Measurements from ENCODE around the gene HEMGN. TPM values are rescaled to one million over a fixed set of nuclear protein-coding genes. Genes with fewer than 3 reads are reported as not detected.

Gene HEMGN
- polyA plus RNA-seq, 1 donor from 2014 or later, result not detected

DNA sequence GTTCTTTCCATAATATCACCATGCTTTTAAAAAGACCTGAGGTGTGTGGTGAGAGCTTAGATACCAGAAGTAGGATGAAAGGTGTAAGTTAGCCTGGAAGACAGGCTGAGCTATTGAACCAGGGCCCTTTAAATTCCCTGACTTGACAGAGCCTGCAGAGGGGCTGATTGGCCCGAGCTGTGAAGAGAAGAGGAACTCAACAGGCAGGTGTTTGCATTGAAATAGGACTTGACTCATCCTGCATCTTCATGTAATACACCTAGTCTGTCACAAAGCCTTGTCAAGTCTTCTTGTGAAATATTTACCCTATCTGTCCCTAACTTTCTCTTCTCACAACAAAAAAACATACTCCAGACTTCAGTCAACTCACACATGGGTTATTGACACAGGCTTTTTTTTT, 28.5 kb upstream of the HEMGN start:
- no peak overlapping the region for H3K27ac ChIP-seq (ENCODE audit: low read length)
- H3K9ac ChIP-seq (ENCODE audit: low read length), result no peak overlapping the region
- H3K4me2 ChIP-seq (ENCODE audit: low read length), result no peak overlapping the region
- no peaks in the 10 kb centered on the region for H3K27me3 ChIP-seq (ENCODE audit: insufficient read depth, low read depth, low read length)
- no peaks in the 10 kb centered on the region for H3K9me3 ChIP-seq (ENCODE audit: low read length)
- H3K9me2 ChIP-seq (ENCODE audit: insufficient read depth, low read length), result no peaks in the 10 kb centered on the region
- H2AFZ ChIP-seq (ENCODE audit: low read depth, low read length), result no peak overlapping the region
- no peaks in the 10 kb centered on the region for H4K20me1 ChIP-seq (ENCODE audit: insufficient read depth)
- no peaks in the 10 kb centered on the region for H3K79me2 ChIP-seq (replicated peaks; ENCODE audit: insufficient read depth, low read length)
- TF ChIP-seq, protein P1, sequence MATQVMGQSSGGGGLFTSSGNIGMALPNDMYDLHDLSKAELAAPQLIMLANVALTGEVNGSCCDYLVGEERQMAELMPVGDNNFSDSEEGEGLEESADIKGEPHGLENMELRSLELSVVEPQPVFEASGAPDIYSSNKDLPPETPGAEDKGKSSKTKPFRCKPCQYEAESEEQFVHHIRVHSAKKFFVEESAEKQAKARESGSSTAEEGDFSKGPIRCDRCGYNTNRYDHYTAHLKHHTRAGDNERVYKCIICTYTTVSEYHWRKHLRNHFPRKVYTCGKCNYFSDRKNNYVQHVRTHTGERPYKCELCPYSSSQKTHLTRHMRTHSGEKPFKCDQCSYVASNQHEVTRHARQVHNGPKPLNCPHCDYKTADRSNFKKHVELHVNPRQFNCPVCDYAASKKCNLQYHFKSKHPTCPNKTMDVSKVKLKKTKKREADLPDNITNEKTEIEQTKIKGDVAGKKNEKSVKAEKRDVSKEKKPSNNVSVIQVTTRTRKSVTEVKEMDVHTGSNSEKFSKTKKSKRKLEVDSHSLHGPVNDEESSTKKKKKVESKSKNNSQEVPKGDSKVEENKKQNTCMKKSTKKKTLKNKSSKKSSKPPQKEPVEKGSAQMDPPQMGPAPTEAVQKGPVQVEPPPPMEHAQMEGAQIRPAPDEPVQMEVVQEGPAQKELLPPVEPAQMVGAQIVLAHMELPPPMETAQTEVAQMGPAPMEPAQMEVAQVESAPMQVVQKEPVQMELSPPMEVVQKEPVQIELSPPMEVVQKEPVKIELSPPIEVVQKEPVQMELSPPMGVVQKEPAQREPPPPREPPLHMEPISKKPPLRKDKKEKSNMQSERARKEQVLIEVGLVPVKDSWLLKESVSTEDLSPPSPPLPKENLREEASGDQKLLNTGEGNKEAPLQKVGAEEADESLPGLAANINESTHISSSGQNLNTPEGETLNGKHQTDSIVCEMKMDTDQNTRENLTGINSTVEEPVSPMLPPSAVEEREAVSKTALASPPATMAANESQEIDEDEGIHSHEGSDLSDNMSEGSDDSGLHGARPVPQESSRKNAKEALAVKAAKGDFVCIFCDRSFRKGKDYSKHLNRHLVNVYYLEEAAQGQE (IDR thresholded peaks at IDR 0.05; ENCODE audit: borderline replicate concordance), result no peak
- TF ChIP-seq POLR2AphosphoS5 (IDR thresholded peaks at IDR 0.05) (no peak), MXI1 (conservative IDR thresholded peaks at IDR 0.05; ENCODE audit: poor library complexity, severe bottlenecking) (no peak), RAD21 (conservative IDR thresholded peaks at IDR 0.05) (no peak), TAF1 (IDR thresholded peaks at IDR 0.05; ENCODE audit: low read depth) (no peak), EZH2 (IDR thresholded peaks at IDR 0.05; ENCODE audit: borderline replicate concordance, insufficient read depth, low read length, poor library complexity, severe bottlenecking) (no peak), EP300 (conservative IDR thresholded peaks at IDR 0.05; ENCODE audit: poor library complexity, severe bottlenecking) (no peak)
- TF ChIP-seq, protein P2, sequence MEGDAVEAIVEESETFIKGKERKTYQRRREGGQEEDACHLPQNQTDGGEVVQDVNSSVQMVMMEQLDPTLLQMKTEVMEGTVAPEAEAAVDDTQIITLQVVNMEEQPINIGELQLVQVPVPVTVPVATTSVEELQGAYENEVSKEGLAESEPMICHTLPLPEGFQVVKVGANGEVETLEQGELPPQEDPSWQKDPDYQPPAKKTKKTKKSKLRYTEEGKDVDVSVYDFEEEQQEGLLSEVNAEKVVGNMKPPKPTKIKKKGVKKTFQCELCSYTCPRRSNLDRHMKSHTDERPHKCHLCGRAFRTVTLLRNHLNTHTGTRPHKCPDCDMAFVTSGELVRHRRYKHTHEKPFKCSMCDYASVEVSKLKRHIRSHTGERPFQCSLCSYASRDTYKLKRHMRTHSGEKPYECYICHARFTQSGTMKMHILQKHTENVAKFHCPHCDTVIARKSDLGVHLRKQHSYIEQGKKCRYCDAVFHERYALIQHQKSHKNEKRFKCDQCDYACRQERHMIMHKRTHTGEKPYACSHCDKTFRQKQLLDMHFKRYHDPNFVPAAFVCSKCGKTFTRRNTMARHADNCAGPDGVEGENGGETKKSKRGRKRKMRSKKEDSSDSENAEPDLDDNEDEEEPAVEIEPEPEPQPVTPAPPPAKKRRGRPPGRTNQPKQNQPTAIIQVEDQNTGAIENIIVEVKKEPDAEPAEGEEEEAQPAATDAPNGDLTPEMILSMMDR (IDR thresholded peaks at IDR 0.05; ENCODE audit: poor library complexity, severe bottlenecking), result no peak
- H3K4me3 ChIP-seq (ENCODE audit: low read length), result no peak overlapping the region
- H3K36me3 ChIP-seq (ENCODE audit: insufficient read depth, low read length), result no peaks in the 10 kb centered on the region
- H3F3A ChIP-seq (ENCODE audit: insufficient read depth, low read length, poor library complexity, severe bottlenecking), result no peaks in the 10 kb centered on the region

DNA sequence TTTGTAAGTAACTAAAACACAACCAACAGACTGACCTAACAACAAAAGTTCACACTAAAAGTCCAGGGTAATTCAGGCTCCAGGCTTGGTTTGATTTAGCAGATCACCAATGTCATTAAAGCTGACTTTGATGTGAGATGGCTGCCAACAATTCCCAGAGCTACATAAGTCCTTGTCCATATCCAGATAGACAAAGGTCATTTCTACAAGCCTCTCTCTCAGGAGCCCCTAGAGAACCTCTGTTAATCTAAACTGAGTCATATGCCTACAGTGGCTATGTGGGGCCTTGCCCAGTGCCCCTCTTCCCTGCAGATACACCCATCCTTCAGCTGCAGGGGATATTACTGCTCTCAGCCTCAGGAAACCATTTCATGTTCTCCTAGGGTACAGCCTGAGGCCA, 26.9 kb upstream of the HEMGN start:
- H3K9me2 ChIP-seq (ENCODE audit: insufficient read depth, low read length), result no peaks in the 10 kb centered on the region
- H3K27ac ChIP-seq (ENCODE audit: low read length), result no peak overlapping the region
- no peak overlapping the region for H2AFZ ChIP-seq (ENCODE audit: low read depth, low read length)
- no peaks in the 10 kb centered on the region for H3K36me3 ChIP-seq (ENCODE audit: insufficient read depth, low read length)
- no peaks in the 10 kb centered on the region for H3F3A ChIP-seq (ENCODE audit: insufficient read depth, low read length, poor library complexity, severe bottlenecking)
- no peaks in the 10 kb centered on the region for H3K27me3 ChIP-seq (ENCODE audit: insufficient read depth, low read depth, low read length)
- no peaks in the 10 kb centered on the region for H3K9me3 ChIP-seq (ENCODE audit: low read length)
- H3K4me2 ChIP-seq (ENCODE audit: low read length), result no peak overlapping the region
- no peaks in the 10 kb centered on the region for H3K79me2 ChIP-seq (replicated peaks; ENCODE audit: insufficient read depth, low read length)
- H4K20me1 ChIP-seq (ENCODE audit: insufficient read depth), result no peaks in the 10 kb centered on the region
- TF ChIP-seq, protein P2 (IDR thresholded peaks at IDR 0.05; ENCODE audit: poor library complexity, severe bottlenecking), result no peak
- TF ChIP-seq, protein P1 (IDR thresholded peaks at IDR 0.05; ENCODE audit: borderline replicate concordance), result no peak
- no peak overlapping the region for H3K9ac ChIP-seq (ENCODE audit: low read length)
- H3K4me3 ChIP-seq (ENCODE audit: low read length), result no peak overlapping the region
